H1 (cell line): Measurements from ENCODE around the gene CCDC138. TPM values are rescaled to one million over a fixed set of nuclear protein-coding genes. Genes with fewer than 3 reads are reported as not detected.

Experiments used
- BCL11A ChIP-seq, 2 experiments: IDR thresholded peaks; one replicate each; pipeline ENCODE4 v1.6.1; 2011; ENCODE audit warnings: low read depth in 2 of 2, low read length in 2 of 2, mild to moderate bottlenecking in 2 of 2
- CHD7 ChIP-seq: fragments of 300-600 bp; sonication (generic); IDR thresholded peaks from 2 replicates; pipeline ENCODE4 v1.7.1; 2012; ENCODE audit warnings: low read length, moderate library complexity, mild to moderate bottlenecking, inconsistent platforms; ENCODE audit not compliant: insufficient replicate concordance
- polyA plus RNA-seq, 7 experiments: library from polyadenylated mRNA; depleted of rRNA in 3 of 7; stranded (reverse) in 5 of 7; unstranded in 2 of 7; fragments of >200 nt in 5 of 7; fragments of 200-250 nt in 2 of 7; gene quantifications; 1 replicate in 5 of 7; 2 replicates in 1 of 7; 4 replicates in 1 of 7; pipeline versions ENCODE4 v1.2.1 to v1.2.3, GENCODE V29; 2011 to 2013; ENCODE audit warnings: missing spikeins in 2 of 7, mixed read lengths in 2 of 7
- total RNA-seq: library from RNA; stranded (reverse); fragmentation: NEBNext Ultra II Directional; extraction: Animal tissue kit (Norgen Biotek cat#: 25700); gene quantifications from 2 replicates; pipeline ENCODE4 v1.2.1, GENCODE V29; 2021

CCDC138 gene
- total and polyA plus RNA-seq, 2 of the 8 experiments (the other 6 are each of a cell fraction or from before 2014, with no cell fraction given) = 8.3 to 29.8 TPM

- TF ChIP-seq CHD7 (no peak), BCL11A (IDR thresholded peaks at IDR 0.05; ENCODE audit: low read depth in 2 of 2, low read length in 2 of 2) (no peak)
These were observed 139.2 kb downstream of the CCDC138 start (continued) for GRCh38 chr2:108925735-108926134.
